HG03571 (cell line): Measurements from ENCODE around the gene CSN3.
"Not testable (repeated sequence)": the region's sequence is repeated elsewhere in the genome, so short reads cannot be mapped to it uniquely, and the experiment has no call there.

Experiments used
- ATAC-seq: cut with Tn5 transposase; IDR thresholded peaks from one replicate; pipeline ENCODE4 v1.9.1; 2021; ENCODE audit not compliant: unreplicated experiment

CSN3 gene

GRCh38 chr4:70242297-70242696 is at the start of gene CSN3:
CSN3 (plus strand) TSS chr4:70242597; CDS start chr4:70244820, 2,223 bp downstream.
- not testable (repeated sequence) for ATAC-seq

- no peak for ATAC-seq
Measured at GRCh38 chr4:70192895-70193294, 49.5 kb upstream of the CSN3 start.

GRCh38 chr4:70195425-70195824 is 47.0 kb upstream of the CSN3 start, which contains the start of gene ODAM:
ODAM (plus strand) TSS chr4:70195725; CDS start chr4:70196544, 819 bp downstream.
- no peak for ATAC-seq

GRCh38 chr4:70196857-70197256 is 45.5 kb upstream of the CSN3 start:
- no peak for ATAC-seq

GRCh38 chr4:70197842-70198241 is 44.6 kb upstream of the CSN3 start:
- no peak for ATAC-seq

GRCh38 chr4:70203601-70204000 is 38.8 kb upstream of the CSN3 start:
- ATAC-seq = no peak

GRCh38 chr4:70212752-70213151 is 29.6 kb upstream of the CSN3 start:
- ATAC-seq = not testable (repeated sequence)

- ATAC-seq = not testable (repeated sequence)
Measured at GRCh38 chr4:70216109-70216508, 26.3 kb upstream of the CSN3 start.

GRCh38 chr4:70216550-70216949 is 25.8 kb upstream of the CSN3 start:
- not testable (repeated sequence) for ATAC-seq

GRCh38 chr4:70221389-70221788 is 21.0 kb upstream of the CSN3 start:
- not testable (repeated sequence) for ATAC-seq

GRCh38 chr4:70221818-70222217 is 20.6 kb upstream of the CSN3 start:
- ATAC-seq = not testable (repeated sequence)

- ATAC-seq = no peak
Measured at GRCh38 chr4:70225824-70226223, 16.6 kb upstream of the CSN3 start, which contains the start of gene FDCSP. FDCSP (plus strand) TSS chr4:70226124; CDS start chr4:70231195, 5,071 bp downstream.

GRCh38 chr4:70236125-70236524 is 6.3 kb upstream of the CSN3 start:
- ATAC-seq = no peak

GRCh38 chr4:70239131-70239883 is 3.1 kb upstream of the CSN3 start:
- no peak for ATAC-seq

- no peak for ATAC-seq
Measured at GRCh38 chr4:70239884-70240591, 2.4 kb upstream of the CSN3 start.

GRCh38 chr4:70243091-70243490 is 694 bp downstream of the CSN3 start:
- no peak for ATAC-seq

- no peak for ATAC-seq
Measured at GRCh38 chr4:70251250-70251944, 9.0 kb downstream of the CSN3 start.

- ATAC-seq = no peak
Measured at GRCh38 chr4:70251945-70252277, 9.5 kb downstream of the CSN3 start.

GRCh38 chr4:70269674-70270073 is 27.3 kb downstream of the CSN3 start:
- ATAC-seq = no peak

GRCh38 chr4:70277121-70277520 is 34.7 kb downstream of the CSN3 start:
- ATAC-seq = no peak

GRCh38 chr4:70280567-70280966 is 38.2 kb downstream of the CSN3 start:
- no peak for ATAC-seq

- ATAC-seq = no peak
Measured at GRCh38 chr4:70288651-70289050, 46.3 kb downstream of the CSN3 start.
